ENCODE measurements around the gene TP73.
A peak's percentile ranks its signal among the peaks of the same experiment; 100 is the strongest.

TP73 gene

DNA sequence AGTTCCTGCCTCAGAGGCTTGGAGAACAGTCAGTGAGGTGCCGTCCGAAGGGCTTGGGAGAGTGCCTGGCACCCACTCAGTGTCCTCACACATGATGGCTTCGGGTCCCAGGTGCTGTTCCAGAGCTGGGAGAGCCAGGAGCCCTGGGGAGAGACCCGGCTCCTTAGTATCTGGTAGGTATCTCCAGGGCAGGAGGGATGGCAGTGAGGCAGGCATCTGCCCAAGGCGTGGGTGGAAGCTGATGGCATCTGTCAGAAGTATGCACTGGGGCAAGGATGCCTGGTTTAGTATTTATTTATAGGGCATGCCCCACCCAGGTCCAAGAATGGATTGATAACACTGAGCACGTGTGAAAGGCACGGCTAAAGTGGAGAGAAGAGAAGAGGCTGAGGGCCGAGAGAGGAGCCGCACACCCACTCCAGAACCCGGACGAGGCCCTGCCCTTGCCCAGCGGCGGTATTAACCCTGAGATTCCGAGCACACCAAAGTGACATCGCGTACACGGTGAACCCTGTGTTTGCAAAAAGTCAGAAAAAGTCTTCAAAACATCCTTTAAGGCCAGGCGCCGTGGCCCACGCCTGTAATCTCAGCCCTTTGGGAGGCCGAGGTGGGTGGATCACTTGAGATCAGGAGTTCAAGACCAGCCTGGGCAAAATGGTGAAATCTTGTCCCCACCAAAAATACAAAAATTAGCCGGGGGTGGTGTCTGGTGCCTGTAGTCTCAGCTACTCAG, 2.4 kb downstream of the TP73 start:
- DNase-seq = no peak

- DNase-seq = no peak
Measured at GRCh38 chr1:3656450-3657095, 4.3 kb downstream of the TP73 start.

DNA sequence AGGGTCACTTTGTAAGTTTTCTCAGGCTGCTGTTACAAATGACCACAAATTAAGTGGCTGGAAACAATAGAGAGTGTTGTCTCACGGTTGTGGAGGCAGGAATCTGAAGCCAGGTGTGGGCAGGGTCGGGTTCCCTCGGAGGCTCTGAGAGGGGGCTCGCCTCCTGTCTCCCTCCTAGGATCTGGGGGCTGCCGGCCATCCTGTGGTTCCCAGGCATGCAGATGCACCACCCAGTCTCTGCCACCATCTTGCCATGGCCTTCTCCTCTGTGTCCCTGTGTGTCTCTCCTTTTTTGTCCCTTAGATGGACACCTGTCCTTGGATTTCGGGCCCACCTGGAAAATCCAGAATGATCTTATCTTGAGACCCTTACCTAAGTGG, 4.8 kb downstream of the TP73 start:
- DNase-seq = no peak

DNA sequence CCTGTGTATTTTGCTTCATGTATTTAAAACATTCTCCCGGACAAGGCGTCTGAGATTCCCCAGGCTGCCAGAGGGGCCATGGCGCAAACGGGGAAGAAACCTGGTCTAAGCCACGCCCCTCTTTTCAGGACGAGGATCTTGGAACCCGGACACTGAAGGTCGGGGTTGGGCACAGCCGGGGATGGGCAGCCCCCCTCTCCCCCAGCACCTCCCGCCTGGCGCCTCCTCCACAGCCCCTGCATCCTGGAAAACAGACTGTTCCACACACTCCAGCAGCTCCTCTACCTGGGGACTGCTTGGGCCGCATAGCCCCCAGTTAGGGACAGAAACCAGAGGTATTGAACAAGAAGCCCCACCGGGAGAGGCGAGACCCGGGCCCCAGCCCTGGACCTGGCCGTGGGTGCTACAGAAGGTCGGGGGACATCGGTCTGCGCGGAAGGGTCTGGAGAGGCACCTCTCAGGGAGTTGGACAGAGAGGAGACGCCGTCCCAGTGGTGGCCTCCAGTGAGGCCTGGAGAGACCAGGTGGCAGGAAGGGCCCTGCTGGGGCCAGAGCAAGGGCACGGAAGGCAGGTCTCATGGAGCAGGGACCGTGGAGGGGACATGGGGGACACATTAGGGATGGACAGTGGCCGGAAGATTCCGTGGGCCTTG, 5.4 kb downstream of the TP73 start:
- no peak for DNase-seq

- no peak for DNase-seq
Measured at GRCh38 chr1:3658231-3658615, 5.9 kb downstream of the TP73 start.

DNA sequence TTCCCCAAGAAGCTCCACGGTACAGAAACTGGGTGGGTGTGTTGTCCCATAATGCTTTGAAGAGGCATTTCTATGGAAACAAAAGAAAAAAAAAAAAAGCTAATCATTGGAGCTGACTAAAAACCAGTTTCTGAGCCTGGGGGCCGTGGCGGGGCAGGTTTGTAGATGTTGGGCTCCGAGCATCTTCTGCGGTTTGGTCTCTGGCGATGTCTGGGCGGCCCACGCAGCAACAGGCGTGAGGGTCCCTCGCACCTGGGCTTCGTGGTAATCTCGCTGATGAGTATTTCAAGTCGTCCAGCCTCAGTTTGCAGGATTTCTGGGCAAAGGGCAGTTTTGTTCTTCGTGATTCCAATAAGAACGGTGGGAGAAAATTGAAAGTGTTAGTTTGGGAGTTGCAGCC, 6.8 kb downstream of the TP73 start:
- no peak for DNase-seq

DNA sequence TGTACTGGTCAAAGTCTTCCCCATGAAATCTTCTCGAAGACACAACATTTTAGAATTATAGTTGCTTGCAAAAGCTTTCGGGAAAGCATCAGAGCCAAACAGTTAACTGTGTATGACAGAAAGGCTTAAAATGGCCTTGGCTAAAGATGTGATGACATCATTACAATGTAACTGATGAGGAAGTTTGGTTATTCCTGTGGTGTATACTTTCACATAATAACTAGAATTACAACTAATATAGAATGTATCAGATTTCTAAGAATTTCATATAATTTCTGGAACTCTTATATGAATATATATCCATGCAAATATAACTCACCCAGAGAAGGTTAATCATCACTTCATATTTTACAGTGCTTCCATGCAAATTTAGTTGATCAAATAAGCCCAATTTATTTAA, 8.4 kb downstream of the TP73 start:
- no peak for DNase-seq

DNA sequence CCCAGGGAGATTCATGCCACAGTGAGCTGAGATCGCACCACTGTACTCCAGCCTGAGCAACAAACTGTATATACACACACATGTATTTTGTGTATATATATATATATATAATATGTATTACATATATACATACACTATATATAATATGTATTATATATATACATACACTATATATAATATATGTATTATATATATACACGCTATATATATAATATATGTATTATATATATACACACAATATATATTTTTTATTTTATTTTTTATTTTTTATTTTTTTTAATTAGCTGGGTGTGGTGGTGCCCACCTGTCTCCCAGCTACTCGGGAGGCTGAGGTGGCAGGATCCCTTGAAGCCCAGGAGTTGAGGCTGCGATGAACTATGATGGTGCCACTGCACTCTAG, 9.3 kb downstream of the TP73 start:
- DNase-seq = no peak

- no peak for DNase-seq
Measured at GRCh38 chr1:3662080-3662671, 9.9 kb downstream of the TP73 start.

GRCh38 chr1:3663999-3664699, 11.8 kb downstream of the TP73 start:
- DNase-seq = no peak

DNA sequence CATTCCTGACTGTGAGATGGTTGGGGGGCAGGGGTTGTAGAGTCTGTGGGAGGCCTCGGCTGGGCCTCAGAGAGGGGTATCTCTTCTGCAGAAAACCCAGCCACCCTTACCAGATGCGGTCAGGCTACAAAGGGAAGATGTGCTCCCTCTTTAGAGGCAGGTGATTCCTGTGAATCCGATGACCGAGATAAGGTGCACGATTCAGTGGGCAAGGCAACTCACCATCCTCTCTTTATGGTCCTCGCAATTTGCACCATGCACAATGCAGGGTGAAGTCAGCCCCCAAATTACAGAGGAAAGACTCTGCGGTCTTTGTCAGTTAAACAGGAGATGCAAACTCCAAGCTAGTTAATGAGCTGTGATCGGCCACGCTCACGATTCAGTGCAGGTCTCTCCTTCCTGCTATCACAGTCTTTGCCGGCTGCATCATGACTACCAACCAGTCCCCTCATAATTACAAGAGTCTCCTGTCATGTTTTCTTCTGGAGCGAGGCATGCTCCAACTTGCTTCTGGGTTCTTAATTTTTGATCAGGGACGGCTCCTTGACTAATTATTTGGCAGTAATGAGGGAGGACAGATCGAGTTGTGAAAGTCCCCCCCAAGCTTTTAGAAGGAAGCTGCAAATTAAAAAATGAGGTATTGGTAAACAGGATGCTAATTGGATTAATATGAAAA, 12.5 kb downstream of the TP73 start:
- no peak for DNase-seq

DNA sequence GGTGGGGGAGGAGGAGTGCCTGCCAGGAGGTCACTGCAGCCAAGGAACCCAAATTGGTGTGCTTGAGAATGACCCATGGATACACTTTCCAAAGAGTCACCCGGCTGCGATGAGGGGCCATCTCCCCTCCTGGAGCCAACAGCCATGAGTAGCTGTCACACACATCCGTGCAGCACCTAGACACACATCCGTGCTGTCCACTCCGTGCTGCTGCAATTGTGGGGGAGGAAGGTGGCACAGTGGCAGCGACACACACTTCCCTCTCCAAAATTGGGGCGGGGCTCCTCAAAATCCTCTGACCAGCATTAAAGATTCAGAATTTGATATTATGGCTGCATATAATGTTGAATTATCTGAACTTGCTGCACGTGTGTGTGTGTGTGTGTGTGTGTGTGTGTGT, 15.8 kb downstream of the TP73 start:
- DNase-seq = no peak

DNA sequence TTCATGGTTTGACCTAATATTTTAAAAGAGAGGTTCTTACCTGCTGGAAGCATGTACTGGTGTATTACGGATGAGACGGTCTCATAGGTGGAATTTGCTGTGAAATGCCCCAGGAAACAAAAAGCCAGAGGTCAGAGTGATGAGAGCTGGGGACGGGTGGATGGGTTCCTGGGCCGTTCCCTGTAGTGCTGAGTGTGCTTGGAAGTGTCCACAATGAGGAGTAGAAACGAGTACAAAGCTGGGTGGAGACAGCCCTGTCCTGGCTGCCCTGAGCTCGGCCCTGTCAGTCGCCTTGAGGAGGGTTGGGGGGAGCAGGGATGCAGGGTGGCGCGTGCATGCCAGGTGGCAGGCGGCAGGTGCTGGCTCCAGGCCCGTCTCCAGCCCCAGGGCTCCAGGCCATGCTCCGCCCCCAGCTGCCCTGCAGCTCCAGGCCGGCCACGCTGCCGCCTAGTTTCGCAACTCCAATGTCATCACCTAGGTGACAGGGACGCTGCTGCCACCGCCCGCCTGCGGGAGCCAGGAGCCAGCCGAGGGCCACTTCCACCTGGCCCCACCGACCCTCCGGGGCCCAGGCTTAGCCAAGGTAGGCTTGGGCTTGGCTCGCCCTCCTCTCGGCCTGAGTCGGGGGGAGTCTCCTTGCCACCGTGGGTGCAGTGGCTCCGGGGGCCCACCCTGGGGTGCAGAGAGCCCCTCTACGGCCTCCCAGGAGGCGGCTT, 16.4 kb downstream of the TP73 start:
- DNase-seq = no peak

GRCh38 chr1:3669421-3669821, 17.1 kb downstream of the TP73 start:
- DNase-seq = no peak

- no peak for DNase-seq
Measured at GRCh38 chr1:3669971-3670431, 17.7 kb downstream of the TP73 start.

DNA sequence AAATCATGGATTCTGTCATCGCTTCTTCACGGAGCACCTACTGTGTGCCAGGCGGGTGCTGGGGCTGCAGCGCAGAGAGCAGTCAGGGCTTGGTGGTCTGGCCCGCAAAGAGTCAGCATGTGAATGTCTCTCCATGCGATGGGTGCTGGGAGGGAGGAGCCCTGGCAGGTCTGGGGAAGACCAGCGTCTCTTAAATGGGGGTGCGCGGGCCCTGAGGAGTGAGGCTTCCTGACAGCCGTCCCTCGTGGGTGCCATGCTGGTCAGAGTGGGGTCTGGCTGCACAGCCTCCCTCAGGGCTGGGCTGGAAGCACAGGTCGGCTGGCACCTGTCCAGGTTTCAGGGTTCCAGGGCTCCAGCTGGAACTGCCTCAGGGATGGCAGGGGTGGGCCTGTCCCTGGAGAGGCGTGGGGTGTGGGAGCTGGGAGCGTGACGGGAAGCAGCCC, 18.5 kb downstream of the TP73 start:
- no peak for DNase-seq

GRCh38 chr1:3671371-3672180, 19.3 kb downstream of the TP73 start:
- DNase-seq = no peak

GRCh38 chr1:3672231-3672970, 20.1 kb downstream of the TP73 start:
- DNase-seq = no peak

DNA sequence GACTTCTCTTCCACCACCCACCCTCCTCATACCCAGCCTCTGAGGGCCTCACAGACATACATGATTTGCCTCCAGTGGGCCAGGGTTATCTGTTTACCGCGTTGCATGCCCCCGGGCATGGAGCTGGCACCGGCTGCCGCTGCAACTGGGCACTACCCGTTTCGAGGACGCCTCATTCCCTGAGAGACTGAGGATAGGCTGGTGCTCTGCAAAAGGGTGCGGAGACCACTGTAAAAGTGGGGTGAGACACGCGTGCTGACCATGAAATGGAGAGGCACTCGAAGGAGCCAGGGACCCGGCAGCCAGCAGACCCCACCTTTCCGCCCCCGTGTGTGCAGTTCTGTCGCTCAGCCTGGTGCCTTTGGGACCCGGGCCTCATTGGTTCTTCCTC, 20.6 kb downstream of the TP73 start:
- DNase-seq = no peak

GRCh38 chr1:3673381-3674099, 21.2 kb downstream of the TP73 start:
- peak; percentile 36 for DNase-seq

Data from CD4-positive, alpha-beta T cell treated with Interleukin-17A for 1 hour (primary cell).